ENCODE measurements around the gene OR10A6.

OR10A6 gene, protein sequence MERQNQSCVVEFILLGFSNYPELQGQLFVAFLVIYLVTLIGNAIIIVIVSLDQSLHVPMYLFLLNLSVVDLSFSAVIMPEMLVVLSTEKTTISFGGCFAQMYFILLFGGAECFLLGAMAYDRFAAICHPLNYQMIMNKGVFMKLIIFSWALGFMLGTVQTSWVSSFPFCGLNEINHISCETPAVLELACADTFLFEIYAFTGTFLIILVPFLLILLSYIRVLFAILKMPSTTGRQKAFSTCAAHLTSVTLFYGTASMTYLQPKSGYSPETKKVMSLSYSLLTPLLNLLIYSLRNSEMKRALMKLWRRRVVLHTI

DNA sequence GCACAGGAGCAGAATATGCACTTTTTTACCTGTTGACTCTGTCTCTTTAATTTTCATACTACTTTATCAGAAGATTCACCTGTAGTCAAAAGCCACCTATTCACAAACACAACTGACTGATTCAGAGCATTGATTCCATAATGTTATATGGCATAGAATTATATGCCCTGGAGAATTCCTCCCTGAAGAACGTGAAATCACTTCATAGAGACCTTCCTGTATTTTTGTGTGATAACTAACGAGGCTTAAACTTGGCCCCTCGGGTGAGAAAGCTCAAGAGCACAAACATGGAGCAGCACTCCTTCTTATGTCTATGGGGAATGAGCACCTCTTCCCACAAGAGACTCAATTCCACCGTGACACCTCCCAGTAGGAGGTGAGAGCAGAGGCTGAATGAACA is at the start of gene OR10A6:
Gene OR10A6, minus strand, starts transcription at position 101 of the 400 bp plus-strand sequence. CDS start 2,606 bp downstream, outside the sequence.
- DNase-seq = no peak

DNA sequence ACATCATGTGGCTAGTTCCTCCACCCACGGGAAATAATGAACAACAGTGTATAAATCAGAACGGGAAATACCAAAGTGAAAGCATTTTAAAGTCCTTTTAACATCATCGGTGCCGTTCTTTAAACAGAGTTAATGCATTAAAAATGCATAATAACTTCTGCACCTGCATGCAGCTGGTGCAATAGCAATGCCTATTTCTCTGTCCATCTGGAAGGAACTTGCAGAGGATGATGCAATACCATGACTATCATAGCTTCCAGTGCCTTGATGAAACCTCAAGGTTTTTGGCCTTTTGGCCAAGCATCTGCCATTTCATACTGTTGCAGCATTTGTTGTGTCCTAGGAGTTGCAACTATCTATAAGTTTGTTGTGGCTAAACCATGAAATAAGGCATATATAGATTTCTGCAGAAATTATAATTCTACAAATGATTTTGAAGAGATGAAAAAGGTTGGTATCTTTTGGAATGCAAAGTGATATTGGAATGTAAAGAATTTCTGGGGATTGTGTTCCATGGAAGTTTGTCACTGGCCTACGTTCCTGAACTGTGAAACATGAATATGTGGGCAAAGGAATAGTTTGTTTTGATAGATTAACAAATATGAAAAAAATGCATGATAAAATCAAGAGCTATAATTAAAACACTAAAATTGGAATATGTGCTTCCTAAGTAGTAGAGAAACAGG is 46.3 kb upstream of the OR10A6 start:
- DNase-seq = no peak

DNA sequence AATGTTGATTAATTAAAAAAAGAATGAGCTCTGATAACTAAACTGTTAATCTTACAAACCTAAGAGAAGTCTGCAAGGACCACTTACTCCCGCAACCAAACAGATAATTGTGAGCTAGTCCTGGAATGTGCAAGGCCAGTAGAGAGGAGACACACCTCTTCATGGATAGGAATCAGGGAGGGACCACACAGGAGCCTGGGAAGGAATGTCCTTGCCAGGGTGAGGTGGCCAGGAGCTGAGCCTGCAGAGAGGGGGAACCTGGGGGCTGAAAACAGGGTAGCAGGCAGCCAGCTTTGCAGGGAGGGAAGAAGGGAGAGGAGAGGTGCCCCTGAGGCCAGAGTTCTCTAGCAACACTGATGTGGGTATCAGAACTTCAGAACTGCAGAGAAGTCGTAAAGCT is 43.6 kb upstream of the OR10A6 start:
- DNase-seq = no peak

DNA sequence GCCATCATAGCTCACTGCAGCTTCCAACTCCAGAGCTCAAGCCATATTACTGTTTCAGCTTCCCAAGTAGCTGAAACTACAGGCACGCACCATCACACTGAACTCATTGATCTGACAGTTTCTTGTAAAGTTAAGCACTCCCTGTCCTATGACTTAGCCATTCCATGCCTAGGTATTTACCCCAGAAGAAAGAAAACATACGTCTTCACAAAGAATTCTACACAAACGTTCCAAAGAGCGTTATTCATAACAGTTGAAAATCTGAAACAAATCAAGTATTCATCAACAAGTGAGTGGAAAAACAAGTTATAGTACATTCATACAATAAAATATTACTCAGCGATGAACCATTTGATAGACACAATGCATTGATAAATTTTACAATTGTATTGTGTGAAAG is 41.9 kb upstream of the OR10A6 start:
- no peak for DNase-seq

DNA sequence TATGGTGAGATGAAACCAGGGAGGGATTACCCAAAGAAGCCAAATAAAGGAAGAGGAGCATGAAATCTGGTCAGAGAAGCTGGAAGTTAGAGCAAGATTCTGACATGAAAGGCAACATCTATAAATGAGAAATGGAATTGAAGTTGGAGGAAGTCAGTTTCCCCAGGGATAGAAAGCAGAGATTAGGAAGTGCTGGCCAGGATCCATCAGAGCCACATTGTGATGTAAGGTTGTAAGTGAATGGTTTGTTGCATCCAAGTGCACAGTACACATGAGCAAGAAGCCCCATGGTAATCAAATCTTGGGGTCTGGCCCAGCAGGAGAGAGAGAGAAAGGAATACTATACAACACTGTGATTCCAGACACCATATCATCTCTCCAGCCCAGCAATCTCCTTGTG is 40.8 kb upstream of the OR10A6 start:
- DNase-seq = no peak

DNA sequence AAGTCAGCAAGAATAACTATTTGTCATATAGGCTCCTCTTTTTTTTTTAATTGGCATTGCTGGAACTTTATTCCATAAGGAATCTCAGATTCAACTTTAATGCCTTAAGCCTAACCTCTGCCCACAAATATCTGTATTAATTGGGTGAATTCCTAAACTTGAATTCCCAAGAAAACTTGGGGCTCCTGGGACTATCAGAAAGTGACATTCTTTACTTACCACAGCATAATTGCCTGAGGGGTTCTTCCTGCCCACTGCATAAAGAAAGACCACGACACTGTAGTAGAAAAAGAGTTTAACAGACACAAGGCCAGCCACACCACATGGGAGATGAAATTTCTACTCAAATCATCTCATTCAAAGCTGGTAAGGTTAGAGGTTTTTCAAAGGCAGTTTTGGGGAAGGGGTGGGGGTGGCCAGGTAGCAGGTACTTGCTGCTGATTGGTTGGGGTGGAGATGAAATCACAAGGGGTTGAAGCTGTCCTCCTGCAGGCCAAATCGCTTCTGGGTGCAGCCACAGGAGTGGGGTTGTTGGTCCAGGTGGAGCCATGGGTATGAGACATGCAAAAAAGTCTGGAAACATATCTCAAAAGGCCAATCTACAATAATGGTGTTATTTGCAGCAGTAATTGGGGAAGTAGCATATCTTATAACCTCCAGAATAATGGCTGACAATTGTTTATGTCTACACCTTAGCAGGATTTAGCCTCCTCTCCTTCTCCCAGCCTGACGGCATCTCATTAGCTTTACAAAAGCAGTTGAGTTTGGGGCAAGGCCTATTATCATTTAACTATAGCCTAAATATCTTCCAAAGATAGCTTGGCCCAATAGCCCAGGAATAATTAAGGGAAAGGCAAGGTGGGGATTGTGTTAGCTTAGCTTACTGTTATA is 38.9 kb upstream of the OR10A6 start:
- DNase-seq = no peak

DNA sequence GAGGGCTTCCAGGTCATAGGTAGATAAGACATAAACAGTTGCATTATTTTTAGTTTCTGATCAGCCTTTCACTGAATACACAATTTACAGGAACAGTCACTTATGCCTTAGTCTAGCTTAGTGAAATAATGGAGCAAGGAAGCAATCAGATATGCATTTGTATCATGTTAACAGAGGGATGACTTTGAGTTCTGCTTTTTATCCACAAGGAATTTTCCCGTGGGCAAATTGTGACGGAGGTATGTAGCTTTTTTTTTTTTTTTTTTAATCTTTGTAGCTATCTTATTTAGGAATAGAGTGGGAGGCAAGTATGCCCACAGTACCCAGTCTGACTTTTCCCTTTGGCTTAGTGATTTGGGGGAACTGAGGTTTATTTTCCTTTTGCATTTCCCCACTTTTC is 37.6 kb upstream of the OR10A6 start:
- no peak for DNase-seq

DNA sequence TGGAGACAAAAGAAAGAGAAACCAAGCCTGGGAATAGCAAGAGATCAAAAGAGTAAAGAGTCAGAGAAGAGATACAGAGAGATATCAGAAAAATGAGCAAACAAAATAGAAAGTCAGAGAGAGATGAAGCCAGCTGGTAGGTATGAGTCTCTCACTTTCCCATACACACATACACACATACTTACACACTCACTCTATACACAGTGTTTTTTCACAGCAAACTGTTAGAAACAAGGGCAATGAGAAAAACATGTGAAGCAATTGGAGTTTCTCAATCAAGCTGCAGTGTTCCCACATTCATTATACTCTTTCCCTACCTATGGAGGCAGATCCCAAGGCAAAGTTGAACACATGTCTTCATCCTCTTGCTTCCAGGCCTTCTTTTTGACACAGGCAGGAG is 36.8 kb upstream of the OR10A6 start:
- DNase-seq = no peak

DNA sequence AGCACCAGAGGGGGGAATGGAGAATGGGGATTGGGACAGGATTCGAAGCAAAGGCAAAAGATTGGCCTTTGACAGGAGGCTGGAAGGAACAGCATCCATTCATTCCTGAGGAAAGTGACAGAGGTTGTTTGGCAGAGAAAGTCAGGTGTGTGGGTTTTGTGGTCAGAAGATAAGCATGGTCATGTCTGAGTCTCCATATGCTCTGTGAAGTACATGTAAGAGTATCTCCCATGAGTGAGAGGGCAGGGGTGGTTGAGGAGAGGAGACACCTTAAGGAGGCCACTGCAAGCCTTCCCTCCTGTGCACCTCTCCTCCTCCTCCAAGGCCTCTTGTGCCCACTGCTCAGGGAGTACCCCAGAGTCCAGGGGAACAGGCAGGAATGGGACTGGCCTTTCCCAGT is 36.0 kb upstream of the OR10A6 start:
- no peak for DNase-seq

DNA sequence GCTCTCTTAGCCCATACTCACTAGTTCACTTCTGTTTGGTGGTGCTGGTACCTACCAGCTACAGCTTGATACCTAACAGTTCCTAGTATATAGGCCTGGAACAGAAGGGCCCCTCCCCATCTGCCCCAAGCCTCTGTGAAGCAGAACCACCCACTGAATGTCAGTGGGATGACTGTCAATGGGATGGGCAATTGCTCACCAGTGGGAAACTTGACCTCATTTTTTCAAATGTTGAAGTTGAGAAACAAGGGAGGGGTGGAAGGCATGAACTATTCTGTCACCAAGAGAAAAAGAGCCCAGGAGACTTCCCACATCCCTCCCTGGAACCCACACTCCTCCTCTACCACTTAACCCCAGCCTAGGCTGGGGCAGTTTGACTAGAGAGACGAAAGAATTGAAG is 34.3 kb upstream of the OR10A6 start, which contains the start of gene NLRP10:
Gene NLRP10, minus strand, starts transcription at position 62 of the 400 bp plus-strand sequence. CDS start 1,952 bp downstream, outside the sequence.
- DNase-seq = no peak

DNA sequence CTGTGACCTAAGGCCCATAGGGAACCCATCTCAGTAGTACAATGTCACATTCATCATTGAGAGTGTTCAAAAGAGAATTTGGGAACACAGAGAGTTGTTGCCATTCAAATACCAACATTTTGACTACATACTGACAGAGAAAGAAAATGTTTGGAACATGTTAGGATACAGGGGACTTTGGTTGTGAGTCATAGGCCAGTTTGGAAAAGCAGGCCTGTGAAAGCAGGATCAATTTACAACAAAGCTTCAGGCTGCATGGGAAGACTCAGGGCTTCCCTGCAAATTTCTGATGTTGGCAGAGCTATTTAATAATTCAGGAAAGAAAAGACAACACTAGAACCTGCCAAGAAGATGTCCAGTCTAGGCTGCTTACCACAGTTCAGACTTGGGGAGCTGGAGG is 33.8 kb upstream of the OR10A6 start:
- no peak for DNase-seq

DNA sequence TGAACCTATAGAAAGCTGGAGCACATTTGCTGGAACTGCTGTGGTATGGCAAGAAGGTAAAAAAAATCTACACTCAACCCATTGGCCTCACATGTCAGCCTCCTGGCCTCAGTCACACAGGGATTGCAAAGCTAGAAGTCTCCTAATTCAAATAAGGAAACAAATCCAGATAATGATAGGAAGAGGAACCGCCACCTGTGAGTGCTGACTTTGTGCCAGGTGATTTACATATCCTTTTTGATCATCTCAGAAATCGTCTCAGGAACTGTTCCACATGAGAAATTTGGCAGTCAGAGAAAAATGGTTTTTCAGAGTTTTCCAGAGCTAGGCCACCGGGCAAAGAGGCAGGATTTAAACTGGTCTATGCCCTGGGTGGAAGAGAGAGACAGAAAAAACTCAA is 33.2 kb upstream of the OR10A6 start:
- no peak for DNase-seq

DNA sequence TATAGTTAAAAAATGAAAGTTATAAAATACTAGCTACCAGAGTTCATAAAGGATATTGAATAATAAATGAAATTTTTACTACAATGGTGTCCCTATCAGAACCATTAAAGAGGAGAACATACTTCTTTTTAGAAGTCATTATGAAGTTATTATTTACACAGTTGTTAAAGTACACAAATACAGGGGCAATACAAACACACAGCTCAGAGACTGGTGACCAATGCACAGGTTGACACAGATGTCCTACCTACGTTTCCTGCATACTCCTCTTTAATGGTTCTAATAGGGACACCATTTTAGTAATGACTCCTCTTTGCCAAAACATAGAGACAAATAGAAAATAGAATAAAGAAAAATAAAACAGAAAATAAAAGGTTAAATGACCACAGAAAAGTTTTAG is 24.1 kb upstream of the OR10A6 start:
- DNase-seq = no peak

DNA sequence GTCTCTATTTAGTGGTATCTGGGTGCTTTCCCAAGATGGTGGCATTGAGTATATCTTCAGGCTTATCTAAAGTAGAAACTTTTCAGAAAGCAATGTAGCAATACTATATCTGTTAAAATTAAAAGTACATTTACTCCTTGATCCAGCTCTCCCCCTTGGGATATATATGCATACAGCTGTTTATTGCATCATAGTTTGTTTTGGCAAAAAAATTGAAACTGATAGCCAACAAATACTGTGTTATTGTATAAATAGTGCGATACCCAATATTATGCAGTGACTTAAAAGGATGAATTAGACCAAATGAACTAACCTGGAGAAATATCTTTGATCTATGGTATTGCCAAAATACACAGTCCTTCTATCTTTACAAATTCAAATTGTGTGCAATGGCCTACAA is 18.9 kb upstream of the OR10A6 start:
- DNase-seq = no peak

DNA sequence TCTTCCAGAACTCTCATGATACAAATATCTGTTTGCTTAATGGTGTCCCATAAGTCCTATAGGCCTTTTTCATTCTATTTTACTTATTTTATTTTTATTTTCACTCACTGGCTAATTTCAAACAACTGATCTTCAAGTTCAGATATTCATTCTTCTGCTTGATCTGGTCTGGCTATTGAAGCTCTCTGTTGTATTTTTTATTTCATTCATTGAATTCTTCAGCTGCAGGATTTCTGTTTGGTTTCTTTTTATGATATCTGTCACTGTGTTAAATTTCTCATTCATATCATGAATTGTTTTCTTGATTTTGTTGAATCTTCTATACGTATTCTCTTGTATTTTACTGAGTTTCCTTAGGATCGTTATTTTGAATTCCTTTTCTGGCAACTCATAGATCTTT is 13.1 kb upstream of the OR10A6 start:
- no peak for DNase-seq

DNA sequence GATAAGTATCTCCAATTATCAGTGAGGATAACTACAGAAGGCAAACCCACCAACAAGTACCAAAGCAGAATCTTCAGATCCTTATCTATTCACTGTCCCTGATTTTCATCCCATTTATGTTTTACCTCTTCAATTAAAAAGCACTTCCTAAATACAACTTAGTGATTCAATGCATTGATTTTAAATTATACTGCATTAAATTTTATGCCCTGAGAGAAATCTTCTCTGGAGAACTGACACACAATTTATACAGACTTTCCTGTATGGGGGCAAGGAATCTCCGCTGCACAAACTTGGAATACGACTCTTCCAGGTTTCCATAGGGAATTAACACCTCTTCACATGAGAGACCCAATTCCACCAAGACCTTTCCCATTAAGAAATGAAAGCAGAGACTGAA is 10.5 kb upstream of the OR10A6 start, which contains the start of gene OR10A3:
Gene OR10A3, minus strand, starts transcription at position 101 of the 400 bp plus-strand sequence. CDS start 2,188 bp downstream, outside the sequence.
- DNase-seq = no peak

DNA sequence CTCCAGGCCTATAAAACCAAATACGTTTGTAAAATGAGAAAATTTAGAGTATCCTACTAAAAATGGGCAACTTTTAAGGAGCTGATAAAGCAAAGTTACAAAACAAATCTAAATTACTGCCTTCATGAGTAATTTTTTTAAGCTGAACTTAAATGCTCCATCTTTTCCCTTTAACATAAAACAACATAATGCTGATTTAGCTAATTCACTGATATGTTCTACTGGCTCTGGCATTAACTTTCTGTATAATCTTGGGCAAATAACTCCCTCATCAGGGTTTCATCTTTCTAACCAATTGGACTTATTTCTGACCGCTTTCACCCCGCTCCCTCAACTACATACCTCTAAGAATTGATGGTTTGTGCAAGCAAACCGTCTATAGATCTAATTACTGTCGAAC is 10.1 kb upstream of the OR10A6 start:
- no peak for DNase-seq

DNA sequence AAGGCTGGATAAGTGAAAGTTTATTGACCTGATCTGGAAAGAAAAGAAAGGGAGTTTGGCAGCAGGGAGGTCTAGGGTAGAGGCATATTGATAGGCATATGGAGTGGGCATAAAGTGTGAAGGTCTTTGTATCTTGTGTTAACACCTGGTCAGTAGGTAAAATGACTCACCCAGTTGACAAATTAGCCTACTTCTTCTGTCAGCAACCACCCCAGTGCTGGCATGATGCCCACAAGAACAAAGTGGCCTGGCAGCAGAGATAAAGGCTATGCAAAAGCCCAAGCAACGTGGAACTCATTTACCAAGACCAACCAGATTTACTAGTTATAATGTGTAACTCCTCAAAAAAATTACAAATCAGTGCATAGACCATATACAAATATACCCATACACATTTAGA is 5.5 kb upstream of the OR10A6 start:
- no peak for DNase-seq

DNA sequence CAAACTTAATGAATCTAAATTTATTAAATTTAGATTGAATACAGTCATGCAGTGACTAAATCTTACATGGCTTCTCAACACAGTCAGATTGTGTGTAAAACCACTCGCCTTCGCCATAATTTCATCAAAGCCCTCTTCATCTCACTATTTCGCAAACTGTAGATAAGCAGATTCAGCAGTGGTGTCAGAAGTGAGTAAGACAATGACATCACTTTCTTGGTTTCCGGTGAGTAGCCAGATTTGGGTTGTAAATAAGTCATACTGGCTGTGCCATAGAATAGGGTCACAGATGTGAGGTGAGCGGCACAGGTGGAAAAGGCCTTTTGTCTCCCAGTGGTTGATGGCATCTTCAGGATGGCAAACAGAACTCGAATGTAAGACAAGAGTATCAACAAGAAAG is 3.4 kb downstream of the OR10A6 start:
- DNase-seq = no peak

DNA sequence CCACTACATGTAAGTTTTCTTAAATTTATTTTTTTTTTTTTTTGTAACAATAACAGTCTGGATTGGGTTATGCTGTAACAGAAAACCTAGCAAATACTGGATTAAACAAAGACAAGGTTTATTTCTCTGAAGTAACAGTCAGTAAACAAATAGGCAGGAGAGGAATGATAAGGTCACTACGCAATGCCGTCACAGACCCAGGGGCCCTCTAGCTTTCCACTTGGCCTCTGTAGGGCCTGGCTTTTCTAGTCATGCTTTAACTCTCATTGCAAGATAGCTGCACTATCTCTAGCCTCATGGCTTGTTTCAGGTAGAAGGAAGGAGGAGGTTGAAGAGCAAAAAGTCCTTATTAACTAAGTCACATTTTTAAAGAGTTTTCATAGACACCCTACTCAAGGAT is 6.5 kb downstream of the OR10A6 start:
- no peak for DNase-seq

DNA sequence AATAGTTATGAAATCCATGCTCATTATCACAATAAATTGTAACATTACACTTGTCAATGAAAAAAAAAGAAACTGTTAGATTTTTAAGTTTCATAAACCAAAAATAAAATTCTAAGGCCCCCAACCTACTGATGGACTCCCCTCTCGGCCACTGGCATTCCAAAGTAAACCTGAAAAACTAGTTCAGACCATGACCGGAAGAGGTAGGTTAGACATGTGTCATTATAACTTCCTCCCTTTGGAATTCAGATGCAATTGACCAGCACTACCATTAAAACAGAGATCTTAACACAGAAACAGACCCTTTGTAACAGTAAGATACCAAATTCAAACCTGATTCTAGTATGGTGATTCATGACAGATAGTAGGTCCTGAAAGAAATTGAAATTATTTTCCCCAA is 12.9 kb downstream of the OR10A6 start:
- no peak for DNase-seq

DNA sequence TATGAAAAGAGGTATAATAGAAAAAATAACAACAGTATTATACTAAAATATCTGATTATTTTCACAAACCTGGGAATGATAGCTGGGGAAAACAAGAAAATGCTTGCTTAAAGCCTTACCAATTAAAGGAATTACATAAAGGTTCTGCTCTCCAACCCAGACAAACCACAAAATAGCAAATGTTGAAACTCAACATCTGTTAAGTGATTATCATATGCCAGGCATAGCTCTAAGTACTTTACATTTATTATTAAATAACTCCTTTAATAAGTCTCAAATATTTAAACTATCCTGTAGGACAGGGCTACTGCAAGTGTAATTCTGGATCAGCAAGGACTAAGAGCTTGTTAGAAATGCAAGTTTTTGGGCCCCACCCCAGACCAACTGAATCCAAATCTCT is 20.1 kb downstream of the OR10A6 start:
- DNase-seq = no peak

DNA sequence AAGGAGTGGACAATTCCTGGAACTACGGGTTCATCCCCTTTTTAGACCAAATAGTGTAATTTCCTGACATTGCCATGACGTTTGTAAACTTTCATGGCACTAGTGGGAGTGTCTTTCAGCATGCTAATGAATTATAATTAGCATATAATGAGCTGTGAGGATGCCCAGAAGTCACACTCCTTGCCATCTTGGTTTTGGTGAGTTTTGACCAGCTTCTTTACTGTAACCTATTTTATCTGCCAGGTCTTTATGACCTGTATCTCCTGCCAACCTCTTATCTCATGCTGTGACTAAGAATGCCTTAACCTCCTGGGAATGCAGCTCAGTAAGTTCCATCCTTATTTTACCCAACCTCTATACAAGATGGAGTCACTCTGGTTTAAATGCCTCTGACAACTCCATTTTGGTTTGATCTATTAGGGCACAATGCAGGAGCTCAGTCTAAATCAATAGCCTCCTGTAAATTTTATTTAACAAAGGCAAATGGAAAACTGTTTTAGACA is 20.7 kb downstream of the OR10A6 start:
- no peak for DNase-seq
